Germinal center (tissue), 1 donor: ENCODE measurements around the gene FSTL5.
"Not testable (repeated sequence)": the region's sequence is repeated elsewhere in the genome, so short reads cannot be mapped to it uniquely, and the experiment has no call there.

Experiments
- DNase-seq: peaks from one replicate; pipeline ENCODE4 v3.0.0; 2012; ENCODE audit warnings: mixed read lengths, low spot score

Gene FSTL5

DNA sequence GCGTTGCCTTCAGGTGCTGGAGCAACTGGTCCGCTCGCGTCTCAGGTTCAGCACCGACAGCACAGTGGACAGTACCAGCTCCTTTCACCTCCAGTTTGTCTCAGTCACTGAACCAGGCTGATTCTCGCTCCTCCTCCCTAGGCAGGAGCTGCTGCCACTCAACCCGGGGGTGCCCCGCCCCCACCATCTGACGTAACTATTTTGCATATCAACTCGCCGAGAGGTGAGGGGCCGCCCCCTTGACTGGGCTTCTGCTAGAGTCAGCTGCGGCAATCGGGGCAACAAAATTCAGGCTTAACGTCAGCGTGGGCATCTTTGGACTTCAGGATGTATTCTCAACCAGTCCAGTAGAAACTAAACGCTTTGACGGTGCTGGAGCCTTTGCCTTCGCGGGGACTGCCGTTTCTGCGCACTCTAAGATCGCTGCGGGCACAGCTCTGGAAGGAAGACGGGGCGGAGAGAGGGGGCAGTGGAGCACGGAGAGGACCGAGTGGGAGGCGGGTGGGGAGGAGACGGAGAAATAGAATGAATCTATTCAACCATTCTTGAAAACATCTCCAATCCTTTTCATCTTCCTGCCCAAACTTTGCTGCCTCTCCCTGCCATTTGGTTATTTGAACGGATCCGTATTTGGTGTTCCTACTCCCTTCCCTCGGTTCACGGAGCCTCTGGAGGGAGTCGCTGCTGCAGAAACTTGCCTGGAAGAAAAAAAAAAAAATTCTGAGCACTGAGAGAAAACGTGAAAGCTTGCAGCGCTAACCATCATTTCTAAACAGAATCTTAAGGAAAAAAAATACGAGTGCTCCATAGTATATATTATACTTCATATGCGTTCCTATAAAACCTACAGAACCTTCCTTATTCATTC lies at the start of gene FSTL5:
Gene FSTL5, minus strand, starts transcription at position 109 of the 868 bp plus-strand sequence. CDS start 52,604 bp downstream, outside the sequence.
- peak; percentile 2 for DNase-seq

DNA sequence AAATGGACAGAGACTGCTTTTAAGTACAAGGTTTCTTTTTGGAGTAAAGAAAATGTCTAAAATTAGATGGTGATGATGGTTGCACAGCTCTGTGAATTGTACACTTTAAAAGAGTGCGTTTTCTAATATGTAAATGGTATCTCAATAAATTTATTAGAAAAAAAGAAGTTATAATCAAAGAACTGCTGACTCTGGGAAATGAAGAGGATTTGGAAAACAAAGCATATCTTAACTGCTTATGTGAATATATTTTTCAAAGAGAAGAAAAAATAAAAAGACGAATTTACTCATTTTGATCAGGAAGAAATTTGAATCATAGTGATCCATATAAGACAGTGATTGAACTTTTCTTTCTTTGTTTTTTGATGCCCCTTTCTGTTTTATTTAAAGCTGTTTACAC lies 45.9 kb upstream of the FSTL5 start:
- DNase-seq, result no peak

DNA sequence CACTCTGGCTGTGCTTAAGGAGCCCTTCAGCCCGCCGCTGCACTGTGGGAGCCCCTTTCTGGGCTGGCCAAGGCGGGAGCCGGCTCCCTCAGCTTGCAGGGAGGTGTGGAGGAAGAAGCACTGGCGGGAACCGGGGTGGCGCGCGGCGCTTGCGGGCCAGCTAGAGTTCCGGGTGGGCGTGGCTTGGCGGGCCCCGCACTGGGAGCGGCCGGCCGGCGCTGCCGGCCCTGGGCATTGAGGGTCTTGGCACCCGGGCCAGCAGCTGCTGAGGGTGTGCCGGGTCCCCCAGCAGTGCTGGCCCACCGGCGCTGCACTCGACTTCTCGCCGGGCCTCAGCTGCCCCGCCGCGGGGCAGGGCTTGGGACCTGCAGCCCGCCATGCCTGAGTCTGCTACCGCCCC lies 39.7 kb upstream of the FSTL5 start:
- DNase-seq, result not testable (repeated sequence)

DNA sequence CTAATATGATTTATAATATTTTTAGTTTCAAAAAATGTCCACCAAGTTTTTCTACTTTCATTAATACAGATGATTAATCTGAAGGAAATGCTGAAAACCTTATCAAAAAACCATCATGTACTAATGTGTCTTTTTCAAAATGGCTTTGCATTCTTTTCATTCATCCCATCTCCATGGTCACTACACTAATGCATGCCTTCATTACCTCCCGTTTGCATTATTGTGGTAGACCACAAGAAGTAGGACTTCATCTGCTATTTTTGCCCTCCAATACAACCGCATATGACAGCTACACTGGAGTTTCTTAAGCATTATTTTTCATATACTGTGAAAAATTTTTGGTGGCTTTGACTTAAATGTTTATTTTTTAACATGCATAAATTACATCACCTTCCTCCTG lies 37.9 kb upstream of the FSTL5 start:
- DNase-seq, result no peak

DNA sequence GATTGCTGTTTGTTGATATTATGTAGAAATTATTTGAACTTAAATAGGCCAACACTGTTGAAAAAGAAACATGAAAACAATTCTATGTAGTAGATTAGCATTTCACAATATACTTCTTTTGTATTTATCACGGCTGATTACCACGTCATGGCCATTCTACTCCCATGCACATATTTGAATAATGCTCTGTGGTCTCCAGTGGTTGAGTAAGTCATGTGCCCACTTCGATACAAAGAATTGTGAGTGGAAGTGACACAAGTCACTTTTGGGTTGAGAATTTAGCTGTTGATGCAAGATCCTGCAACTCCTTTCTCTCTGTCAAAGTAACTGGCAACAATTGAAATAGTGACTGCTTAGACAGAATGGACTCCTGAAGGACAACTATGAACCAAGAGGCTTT lies 6.7 kb upstream of the FSTL5 start:
- no peak for DNase-seq

DNA sequence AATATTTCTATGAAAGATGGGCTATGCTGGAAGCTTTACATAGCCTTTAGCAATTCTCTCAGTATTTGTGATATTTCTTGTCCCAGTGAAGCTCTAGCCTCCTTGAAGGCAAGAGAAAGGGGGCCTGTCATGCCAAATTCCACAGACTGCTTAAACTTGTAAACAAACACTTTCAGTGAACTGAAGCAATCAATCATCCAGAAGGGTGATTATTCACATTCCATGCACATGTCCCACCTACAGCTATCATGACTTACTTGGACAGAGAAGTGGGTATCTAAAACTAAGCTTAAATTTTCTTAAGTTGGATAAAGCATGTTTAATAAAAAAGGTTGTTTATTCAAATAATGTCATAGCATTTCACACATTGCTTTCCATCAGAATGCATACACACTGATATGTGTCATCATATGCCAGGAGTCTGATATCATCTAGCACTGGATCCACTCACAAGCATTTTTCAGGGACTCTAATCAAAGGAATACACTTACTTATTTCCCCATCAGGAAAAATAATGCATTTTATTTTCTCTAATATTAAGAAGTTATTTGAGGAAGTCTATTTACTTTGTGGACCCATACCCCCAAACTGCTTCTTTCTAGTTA lies 1.2 kb upstream of the FSTL5 start:
- no peak for DNase-seq

DNA sequence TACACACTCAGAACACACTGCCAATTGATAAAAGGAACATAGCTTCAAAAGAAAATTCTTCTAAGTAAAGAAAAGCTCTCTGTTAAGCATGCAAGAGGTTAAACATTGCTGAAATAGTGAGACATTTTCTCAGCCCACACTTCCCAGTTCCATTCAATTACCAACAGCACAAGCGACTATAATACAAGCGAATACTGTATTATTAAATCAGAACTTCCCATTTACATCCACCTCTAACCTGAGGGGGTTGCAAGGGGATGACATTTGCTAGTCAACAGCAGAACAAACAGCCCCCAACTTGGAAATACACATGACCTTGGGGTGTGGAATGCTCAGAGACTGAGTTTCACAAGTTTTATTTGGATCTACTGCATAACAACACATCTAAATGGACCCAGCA lies 1.1 kb downstream of the FSTL5 start:
- DNase-seq, result no peak

DNA sequence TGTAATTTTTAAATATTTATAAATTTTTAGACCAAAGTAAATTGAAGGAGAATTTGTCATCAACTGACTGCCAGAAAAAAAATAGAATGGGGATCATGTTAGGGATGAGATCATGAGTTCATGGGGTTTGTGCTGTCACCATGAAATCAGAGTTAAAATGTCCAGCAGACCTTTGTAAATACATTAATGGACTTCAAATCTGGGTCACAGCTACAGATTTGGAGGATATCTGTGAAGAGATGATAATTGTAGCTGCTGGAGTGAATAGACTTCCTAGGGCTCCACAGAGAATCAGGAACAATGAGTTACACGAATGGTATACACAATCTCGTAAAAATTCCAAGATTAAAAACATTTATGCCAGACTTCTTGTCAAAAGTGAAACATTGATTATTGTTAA lies 6.6 kb downstream of the FSTL5 start:
- no peak for DNase-seq

DNA sequence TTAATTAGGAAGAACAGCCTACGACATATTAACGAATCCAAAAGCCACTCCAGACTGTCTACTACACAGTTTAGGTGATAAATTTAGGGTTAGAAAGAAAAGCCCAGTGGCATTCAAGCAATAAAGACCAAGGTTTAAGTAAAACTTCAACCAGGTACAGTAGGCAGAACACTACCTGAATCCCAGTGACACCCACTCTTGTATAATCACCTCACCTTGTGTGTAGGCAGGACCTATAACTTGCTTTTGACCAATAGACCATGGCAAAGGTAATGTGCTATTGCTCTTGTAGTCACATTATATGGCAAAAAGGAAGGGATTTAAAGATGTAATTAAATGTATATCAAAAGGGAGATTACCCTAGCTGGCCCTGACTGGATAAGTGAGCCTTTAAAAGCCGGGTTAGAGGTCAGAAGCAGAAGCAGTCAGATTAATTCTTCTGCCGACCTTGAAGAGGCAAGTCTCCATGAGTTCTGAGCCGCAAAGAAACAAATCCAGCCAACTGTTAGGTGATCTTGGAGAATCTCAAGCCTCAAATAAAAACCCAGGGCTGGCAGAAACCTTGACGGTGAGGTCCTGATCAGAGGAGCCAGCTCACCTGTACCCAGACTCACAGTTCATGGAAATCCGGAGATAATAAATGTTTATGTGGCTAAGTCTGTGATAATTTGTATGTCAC lies 8.8 kb downstream of the FSTL5 start:
- no peak for DNase-seq

DNA sequence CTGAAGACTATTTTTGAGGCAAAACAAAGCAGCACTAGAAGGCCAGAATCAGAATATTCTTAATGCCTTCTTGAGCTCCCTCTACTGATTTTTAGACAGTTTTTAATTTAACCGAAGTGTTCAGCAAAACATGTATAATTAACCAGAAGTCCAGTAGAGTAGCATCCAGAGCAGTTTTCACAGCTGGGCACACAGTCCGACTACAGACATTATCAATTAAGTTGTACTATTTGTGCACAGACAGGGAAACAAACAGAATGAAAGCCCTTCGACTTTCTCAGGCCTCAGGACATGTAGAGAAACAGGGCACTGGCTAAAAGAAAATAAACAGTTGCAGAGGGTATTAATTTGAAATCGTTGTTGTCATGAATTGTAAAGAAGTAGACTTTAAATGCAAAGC lies 11.9 kb downstream of the FSTL5 start:
- DNase-seq, result no peak

DNA sequence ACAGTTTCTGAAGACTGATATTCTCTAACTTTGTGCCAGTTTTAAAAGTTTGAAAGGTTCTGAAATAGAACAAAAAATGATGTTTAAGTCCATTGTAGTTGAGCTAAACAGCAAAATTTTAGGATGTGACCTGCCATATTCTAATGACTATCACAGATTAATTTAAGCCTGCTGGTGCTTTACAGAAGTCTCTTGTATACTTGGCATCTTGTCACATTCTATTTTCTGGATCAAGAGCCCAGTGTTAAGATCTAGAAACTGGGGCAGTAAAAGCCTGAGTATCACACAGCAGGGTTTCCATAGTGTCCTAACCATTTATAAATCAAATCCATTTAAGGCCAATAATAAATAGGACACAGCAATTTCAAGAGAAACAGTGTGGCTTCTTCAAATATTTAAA lies 12.4 kb downstream of the FSTL5 start:
- no peak for DNase-seq

DNA sequence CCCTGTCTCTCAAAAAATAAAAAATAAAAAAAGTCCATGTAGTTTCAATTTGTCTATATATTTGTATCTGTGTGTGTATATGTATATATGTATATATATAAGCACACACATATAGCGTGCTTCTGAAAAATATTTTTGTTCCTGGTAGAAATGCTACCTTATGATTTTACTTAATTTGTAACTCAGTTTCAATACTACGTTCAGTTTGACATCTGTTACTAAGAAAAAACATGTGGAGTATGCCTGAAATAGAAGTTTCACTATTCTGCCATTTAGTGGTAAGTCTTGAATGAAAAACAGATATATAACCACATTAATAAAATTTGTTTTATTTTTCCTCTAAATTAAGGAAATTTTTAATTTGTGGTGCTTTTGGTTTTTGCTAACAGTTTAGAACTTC lies 14.2 kb downstream of the FSTL5 start:
- DNase-seq, result no peak

DNA sequence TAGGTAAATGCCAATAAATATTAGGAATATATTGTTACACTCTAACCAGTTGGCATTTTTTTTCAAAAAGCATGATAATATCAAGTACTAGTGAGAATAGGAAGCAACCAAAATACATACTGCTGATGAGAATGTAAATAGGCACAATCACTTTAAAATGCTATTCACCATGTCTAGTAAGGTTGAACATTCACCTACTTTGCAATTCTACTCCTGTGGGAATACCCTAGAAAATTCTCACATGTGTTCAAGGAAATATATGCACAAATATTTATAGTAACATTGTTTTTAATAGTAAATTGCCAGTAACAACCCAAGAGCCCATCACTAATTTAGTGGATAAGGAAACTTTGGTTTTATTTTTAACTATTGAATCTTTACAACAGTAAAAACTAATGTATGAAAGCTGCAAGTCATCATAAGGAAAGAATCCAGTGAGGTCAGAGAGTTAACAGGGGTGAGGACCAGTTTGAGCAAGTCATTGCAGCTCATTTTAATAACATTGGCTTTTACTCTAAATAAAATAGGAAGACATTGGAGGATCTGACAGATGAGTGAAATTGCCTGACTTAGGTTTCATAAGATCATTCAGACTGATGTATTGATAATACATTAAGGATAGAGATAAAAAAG lies 23.6 kb downstream of the FSTL5 start:
- no peak for DNase-seq

DNA sequence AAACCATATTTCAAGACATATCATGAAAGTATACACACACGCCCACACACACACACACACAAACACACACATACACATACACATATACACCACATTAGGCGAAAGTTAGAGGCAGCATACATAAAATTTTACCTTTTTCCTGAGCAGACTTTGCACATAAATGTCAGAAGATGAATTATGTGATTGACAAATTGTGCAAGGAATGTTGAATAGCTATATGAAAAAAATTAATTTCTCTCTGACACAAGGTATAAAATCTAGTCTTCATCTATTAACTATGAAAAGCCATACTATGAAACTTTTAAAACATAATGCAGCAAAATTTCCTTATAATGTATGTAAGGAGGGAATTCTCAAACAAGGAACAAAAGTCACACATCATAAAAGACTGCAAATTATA lies 24.4 kb downstream of the FSTL5 start:
- DNase-seq, result no peak

DNA sequence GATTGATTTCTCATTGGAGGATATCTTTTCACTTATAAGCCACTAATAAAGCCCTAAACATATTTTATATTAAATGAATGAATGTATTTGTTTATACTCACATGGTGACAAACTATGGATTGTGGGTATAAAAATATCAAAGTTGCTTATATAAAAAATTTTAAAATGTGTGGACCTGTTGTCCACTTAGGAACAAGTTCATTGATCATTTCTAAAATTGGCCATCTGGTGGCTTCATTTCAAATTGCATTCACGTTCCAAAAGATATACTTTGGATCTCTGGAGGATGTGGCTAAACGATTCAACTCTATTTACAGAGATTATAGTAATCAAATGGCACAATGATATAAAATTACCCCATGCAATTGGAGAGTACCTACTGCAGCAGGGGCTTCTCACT lies 32.5 kb downstream of the FSTL5 start:
- DNase-seq, result no peak

DNA sequence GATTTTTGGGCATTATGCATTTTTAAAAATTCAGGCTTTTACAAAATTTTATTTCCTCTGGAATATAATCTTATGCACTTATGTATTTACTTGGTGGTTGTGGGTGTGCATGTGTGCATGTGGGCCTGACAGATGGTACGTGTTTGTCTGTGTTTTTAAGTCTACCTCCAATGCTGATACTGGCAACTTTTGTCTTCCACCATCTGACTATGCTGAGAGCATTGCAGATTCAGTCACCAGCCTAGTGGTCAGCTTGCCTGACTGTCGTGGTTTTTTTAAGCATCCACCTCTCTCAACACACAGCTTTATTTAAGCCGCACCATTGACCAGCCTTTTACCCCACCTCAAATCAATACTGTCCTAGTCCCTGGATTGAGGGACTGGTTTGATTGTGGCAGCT lies 37.1 kb downstream of the FSTL5 start:
- no peak for DNase-seq

DNA sequence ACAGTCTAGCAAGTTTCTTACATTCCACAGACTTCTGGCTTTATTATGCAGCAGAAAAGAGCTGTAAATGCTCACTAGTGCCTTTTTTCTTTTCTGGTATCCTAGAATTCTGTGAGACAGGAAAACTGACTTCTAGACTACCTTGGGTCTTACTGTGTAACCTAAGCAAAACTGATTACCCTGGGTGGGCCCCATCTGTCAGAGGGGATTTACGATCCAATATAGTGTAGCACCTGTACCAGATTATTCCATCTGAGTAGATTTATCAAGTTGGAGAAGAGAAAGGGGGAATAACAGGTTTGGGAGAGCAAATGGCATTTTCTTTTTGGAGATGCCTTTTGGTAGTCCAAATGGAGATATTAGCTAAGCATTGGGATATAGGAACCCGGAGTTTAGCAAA lies 46.7 kb downstream of the FSTL5 start:
- no peak for DNase-seq

DNA sequence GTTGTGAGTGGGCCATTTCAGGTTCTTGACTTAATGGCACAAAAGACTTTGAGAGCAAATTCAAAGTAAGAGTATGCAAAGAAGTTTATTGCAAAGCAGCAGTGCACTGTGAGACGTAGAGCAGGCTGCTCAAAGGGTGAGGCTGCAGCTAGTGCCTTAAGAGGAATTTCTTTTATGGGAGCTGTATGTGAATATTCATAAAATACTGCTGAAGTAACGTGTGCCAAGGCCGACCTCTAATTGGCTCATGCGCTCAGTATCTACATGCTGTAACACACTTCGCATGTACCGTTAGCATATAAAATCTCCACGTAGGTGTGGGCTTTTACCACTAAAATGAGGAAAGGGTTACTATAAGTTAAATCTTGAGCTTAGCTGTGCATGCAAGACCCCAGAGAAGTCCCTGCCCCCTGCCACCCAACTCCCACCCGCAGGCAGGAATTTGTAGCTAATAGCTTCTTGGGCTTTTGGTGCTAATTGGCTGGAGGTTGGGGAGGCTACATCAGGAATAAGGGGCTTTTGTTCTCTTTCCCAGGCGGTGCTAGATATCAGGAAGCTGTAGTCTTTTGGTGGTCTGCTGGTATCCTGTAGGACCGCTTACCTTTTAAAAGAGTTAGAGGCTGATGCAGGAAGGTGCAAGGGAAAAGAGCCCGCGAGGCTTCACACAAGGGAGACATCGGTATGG lies 47.6 kb downstream of the FSTL5 start:
- no peak for DNase-seq

DNA sequence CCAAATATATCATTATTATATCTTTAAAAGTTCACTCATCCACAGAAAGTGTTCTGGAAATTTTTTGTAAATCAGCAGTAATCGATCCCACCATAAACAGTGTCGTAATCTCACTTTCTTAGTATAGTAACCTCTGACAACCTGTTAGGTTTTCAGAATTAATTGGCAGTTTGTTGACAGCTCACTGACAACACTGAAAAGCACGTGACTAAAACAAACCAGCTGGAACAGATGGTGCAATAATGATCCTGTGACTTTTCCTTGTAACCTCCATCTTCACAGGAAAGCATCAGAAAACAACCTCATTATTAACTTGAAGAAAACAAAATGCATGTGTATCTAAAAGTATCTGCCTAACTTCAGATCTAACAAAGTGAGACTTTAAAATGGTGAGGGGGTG lies 48.5 kb downstream of the FSTL5 start:
- no peak for DNase-seq

DNA sequence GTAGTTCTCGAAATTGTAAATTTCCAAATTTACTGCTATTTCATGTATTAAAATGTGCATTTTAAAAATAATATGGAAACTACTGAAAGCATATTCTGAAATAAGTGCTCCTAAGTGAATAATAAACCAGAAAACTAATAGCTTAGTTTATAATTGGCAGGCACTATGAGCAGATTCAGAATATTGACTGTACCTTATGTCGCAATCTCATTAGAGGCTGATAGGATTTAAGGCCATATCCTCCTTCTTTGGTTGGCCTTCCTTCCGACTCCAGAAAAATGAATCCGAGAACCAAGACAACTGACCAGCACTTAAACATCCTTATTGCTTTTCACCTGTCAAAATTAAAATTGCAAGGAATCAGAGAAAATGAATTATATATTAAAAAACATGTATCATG lies 52.7 kb downstream of the FSTL5 start:
- no peak for DNase-seq

DNA sequence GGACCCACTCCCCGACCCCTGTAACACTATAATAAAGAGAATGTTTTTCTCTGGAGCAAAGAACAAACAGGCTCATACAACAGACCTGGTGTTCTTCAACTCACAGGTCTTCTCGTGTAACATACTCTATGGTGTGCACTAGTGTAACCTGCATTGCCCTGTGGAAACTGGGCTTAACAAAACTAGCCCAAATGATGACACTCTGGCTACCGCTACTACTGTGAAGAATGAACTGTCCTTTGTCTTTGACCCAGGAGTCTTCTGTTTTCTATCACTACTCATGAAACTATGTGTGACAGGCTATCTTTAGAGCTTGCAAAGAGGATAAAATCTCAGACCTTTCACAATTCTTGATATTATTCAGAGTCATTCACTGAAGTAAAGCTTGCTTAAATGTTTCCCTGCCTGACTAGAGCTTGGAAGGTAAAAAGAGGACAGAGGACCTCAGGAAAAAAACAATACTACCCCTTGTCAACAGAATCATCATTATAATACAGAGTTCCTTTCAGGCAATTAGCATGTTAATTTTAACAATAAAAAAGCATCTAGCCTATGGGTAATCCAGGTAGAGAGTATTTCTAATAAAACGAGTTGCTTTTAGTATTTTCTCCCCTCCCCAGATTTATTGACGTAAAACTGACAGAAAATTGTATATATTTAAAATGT lies 59.2 kb downstream of the FSTL5 start:
- DNase-seq, result no peak

DNA sequence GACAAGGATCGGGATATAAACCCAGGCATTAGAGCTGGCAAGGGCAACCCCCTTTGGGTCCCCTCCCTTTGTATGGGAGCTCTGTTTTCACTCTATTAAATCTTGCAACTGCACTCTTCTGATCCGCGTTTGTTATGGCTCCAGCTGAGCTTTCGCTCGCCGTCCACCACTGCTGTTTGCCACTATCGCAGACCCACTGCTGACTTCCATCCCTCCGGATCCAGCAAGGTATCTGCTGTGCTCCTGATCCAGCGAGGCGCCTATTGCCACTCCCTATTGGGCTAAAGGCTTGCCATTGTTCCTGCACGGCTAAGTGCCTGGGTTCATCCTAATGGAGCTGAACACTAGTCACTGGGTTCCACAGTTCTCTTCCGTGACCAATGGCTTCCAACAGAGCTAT lies 59.9 kb downstream of the FSTL5 start:
- DNase-seq, result not testable (repeated sequence)
